ENCODE measurements around the gene SRRM5.

DNA sequence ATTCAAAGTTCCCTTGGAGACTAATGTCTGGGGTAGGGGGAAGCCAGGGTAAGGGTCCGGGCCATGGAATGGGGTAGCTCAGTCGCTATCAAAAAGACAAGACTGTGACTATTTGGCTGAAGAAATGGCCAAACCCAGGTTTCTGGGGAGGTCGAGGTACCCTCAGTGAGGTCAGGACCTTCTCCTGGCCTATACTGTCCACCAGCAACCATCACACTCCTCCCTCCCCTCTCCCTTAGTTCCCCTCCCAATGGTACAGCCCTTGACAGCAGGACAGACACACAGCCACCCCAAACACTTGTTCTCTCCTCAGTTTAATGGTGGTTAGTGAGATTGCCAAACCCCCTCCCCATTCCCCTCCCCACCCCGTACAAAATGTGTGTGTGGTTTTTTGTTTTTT lies 10.2 kb downstream of the SRRM5 start:
- TF ChIP-seq NRF1 (IDR thresholded peaks at IDR 0.05; ENCODE audit: low read depth, low read length), result no peak
- TF ChIP-seq CTCF (IDR thresholded peaks at IDR 0.05), result no peak
- TF ChIP-seq POLR2AphosphoS5 (IDR thresholded peaks at IDR 0.05; ENCODE audit: low read depth, low read length), result no peak
- TF ChIP-seq GATA2 (CRISPR knock-in tag; IDR thresholded peaks at IDR 0.05), result no peak
- TF ChIP-seq RFX5 (IDR thresholded peaks at IDR 0.05; ENCODE audit: low read length), result no peak
- TF ChIP-seq PBX3 (IDR thresholded peaks at IDR 0.05), result no peak
